Measurements from ENCODE around the gene ACTN1. TPM values are rescaled to one million over a fixed set of nuclear protein-coding genes. Genes with fewer than 3 reads are reported as not detected.

ACTN1 gene
- total and polyA plus RNA-seq, 2 experiments from 2014 or later: 121 to 280 TPM

GRCh38 chr14:68981139-68981538 is 2.0 kb upstream of the ACTN1 start (continued):
- no peak for TF ChIP-seq REST (IDR thresholded peaks at IDR 0.05; ENCODE audit: unreplicated experiment)
- no peak for TF ChIP-seq ZNF114 (CRISPR knock-in tag; IDR thresholded peaks at IDR 0.05)

GRCh38 chr14:68979722-68980451 is 785 bp upstream of the ACTN1 start:
- Mint-ChIP-seq H3K27me3 (ENCODE audit: insufficient read depth, low read depth, poor library complexity) (peaks cover 23% of the 10 kb centered on the region), H3K9me3 (no peaks in the 10 kb centered on the region; the same call in 2 of the 3 replicates), H3K36me3 (ENCODE audit: low read depth) (peaks cover 27% of the 10 kb centered on the region), H3K4me1 (peaks cover 49% of the 10 kb centered on the region), H3K27ac (peak overlapping the region; percentile 76), H3K4me3 (peak overlapping the region; percentile 90)
- peak; percentile 83 for DNase-seq (ENCODE audit: low spot score)
- Histone ChIP-seq H3K4me1 (ENCODE audit: insufficient read depth) (peaks cover 49% of the 10 kb centered on the region), H3K9me2 (ENCODE audit: insufficient read depth) (peaks cover 4% of the 10 kb centered on the region; the same call in 1 of the 2 replicates), H3K79me2 (replicated peaks; ENCODE audit: insufficient read depth) (peaks cover 35% of the 10 kb centered on the region), H3K4me3 (peak overlapping the region; percentile 96), H3F3A (replicated peaks; ENCODE audit: low read depth) (peaks cover 16% of the 10 kb centered on the region; the same call in 1 of the 2 replicates), H2AFZ (peak overlapping the region; percentile 35; the same call in 1 of the 2 replicates), H3K4me2 (peak overlapping the region; percentile 83), H3K36me3 (ENCODE audit: insufficient read depth) (0 out of 2 replicates have a peak, but pooled peaks cover 3% of the 10 kb centered on the region), H3K27me3 (ENCODE audit: insufficient read depth) (peaks cover 4% of the 10 kb centered on the region; the same call in 1 of the 2 replicates), H4K20me1 (replicated peaks; ENCODE audit: insufficient read depth) (peaks cover 22% of the 10 kb centered on the region), H3K27ac (ENCODE audit: low read depth) (peak overlapping the region; percentile 98)
- TF ChIP-seq ETS1 (IDR thresholded peaks at IDR 0.05): no peak
- peak; percentile 22 for ATAC-seq

- Mint-ChIP-seq H3K9me3 (no peaks in the 10 kb centered on the region; the same call in 2 of the 3 replicates), H3K36me3 (ENCODE audit: low read depth) (peaks cover 42% of the 10 kb centered on the region), H3K27ac (peak overlapping the region; percentile 94), H3K4me1 (peaks cover 53% of the 10 kb centered on the region), H3K4me3 (peak overlapping the region; percentile 91), H3K27me3 (ENCODE audit: insufficient read depth, low read depth, poor library complexity) (peaks cover 23% of the 10 kb centered on the region)
- Histone ChIP-seq H3K36me3 (ENCODE audit: insufficient read depth) (0 out of 2 replicates have a peak, but pooled peaks cover 3% of the 10 kb centered on the region), H3F3A (replicated peaks; ENCODE audit: low read depth) (peaks cover 16% of the 10 kb centered on the region; the same call in 1 of the 2 replicates), H3K79me2 (replicated peaks; ENCODE audit: insufficient read depth) (peaks cover 51% of the 10 kb centered on the region), H3K4me3 (peak overlapping the region; percentile 96), H3K27me3 (ENCODE audit: insufficient read depth) (peaks cover 4% of the 10 kb centered on the region; the same call in 1 of the 2 replicates), H3K9me2 (ENCODE audit: insufficient read depth) (peaks cover 4% of the 10 kb centered on the region; the same call in 1 of the 2 replicates), H3K4me1 (ENCODE audit: insufficient read depth) (peaks cover 49% of the 10 kb centered on the region), H4K20me1 (replicated peaks; ENCODE audit: insufficient read depth) (peaks cover 29% of the 10 kb centered on the region), H2AFZ (no peak overlapping the region), H3K4me2 (peak overlapping the region; percentile 88), H3K27ac (ENCODE audit: low read depth) (peak overlapping the region; percentile 98)
- DNase-seq (ENCODE audit: low spot score) (peak; percentile 83), ATAC-seq (peak; percentile 64)
- no peak for TF ChIP-seq ZNF331 (CRISPR knock-in tag; IDR thresholded peaks at IDR 0.05; ENCODE audit: low read depth)
- no peak for TF ChIP-seq ZNF114 (CRISPR knock-in tag; IDR thresholded peaks at IDR 0.05)
- peak; percentile 15; the same call in 1 of the 2 replicates for TF ChIP-seq ETS1 (IDR thresholded peaks at IDR 0.05)
- TF ChIP-seq NANOG (IDR thresholded peaks at IDR 0.05; ENCODE audit: borderline replicate concordance): no peak
These were observed 760 bp downstream of the ACTN1 start for GRCh38 chr14:68978172-68978911.
